Hypothalamus (tissue), 51 donors: ENCODE data around the gene PRSS35.
A peak's percentile ranks its signal among the peaks of the same experiment; 100 is the strongest.
"Not testable (repeated sequence)": the region's sequence is repeated elsewhere in the genome, so short reads cannot be mapped to it uniquely, and the experiment has no call there.

Experiments
- DNase-seq, 51 donors: peaks; one replicate each; lab custom pipeline; 2025; lab: John Stamatoyannopoulos, UW

Gene PRSS35

GRCh38 chr6:83514866-83515466 lies 2.6 kb downstream of the PRSS35 start:
- DNase-seq, result peak in 12 of 51 donors; percentile 2 to 55 (median 9)

GRCh38 chr6:83517500-83517899 lies 5.2 kb downstream of the PRSS35 start:
- DNase-seq, result no peak

GRCh38 chr6:83518816-83519480 lies 6.6 kb downstream of the PRSS35 start:
- no peak for DNase-seq

- peak in 2 of 51 donors; percentile 15 to 16 for DNase-seq
Observed at GRCh38 chr6:83536034-83536646, 23.8 kb downstream of the PRSS35 start.

GRCh38 chr6:83536647-83537589 lies 24.6 kb downstream of the PRSS35 start:
- no peak for DNase-seq

GRCh38 chr6:83539678-83540077 lies 27.3 kb downstream of the PRSS35 start:
- DNase-seq, result no peak

GRCh38 chr6:83546636-83547035 lies 34.3 kb downstream of the PRSS35 start:
- DNase-seq, result no peak

- DNase-seq, result not testable (repeated sequence)
Observed at GRCh38 chr6:83550482-83550881, 38.1 kb downstream of the PRSS35 start.

GRCh38 chr6:83551748-83552147 lies 39.4 kb downstream of the PRSS35 start:
- DNase-seq, result not testable (repeated sequence)

GRCh38 chr6:83556871-83557270 lies 44.5 kb downstream of the PRSS35 start:
- DNase-seq, result no peak

GRCh38 chr6:83558975-83559374 lies 46.6 kb downstream of the PRSS35 start:
- no peak for DNase-seq

- DNase-seq, result not testable (repeated sequence)
Observed at GRCh38 chr6:83571663-83572185, 59.4 kb downstream of the PRSS35 start.

- no peak for DNase-seq
Observed at GRCh38 chr6:83574783-83575182, 62.4 kb downstream of the PRSS35 start.
